Loucy (cell line): ENCODE results near the gene TRAF3IP3.

ENCODE experiments used
- H2AFZ ChIP-seq: fragments of 200-600 bp; sonication (generic); 2 replicates; pipeline ENCODE4 v1.6.0; 2016; ENCODE audit warnings: antibody characterized with exemption, mild to moderate bottlenecking, low read length, moderate library complexity
- H3F3A ChIP-seq: fragments of 200-600 bp; 2 replicates; pipeline ENCODE4 v1.6.0; 2016; ENCODE audit warnings: antibody characterized with exemption, low read depth, mild to moderate bottlenecking
- H3K27me3 ChIP-seq: fragments of 200-600 bp; sonication (generic); 2 replicates; pipeline ENCODE4 v1.6.1; 2014; ENCODE audit warnings: low read length, mild to moderate bottlenecking; ENCODE audit not compliant: insufficient read depth, poor library complexity, severe bottlenecking
- H3K36me3 ChIP-seq: fragments of 200-600 bp; sonication (generic); 2 replicates; pipeline ENCODE4 v1.6.1; 2016; ENCODE audit warnings: low read length; ENCODE audit not compliant: insufficient read depth
- H3K4me1 ChIP-seq: fragments of 200-600 bp; sonication (generic); 2 replicates; pipeline ENCODE4 v1.5.1; 2014; ENCODE audit warnings: low read length, mild to moderate bottlenecking; ENCODE audit not compliant: insufficient read depth, poor library complexity, severe bottlenecking
- H3K4me2 ChIP-seq: fragments of 200-600 bp; sonication (generic); 2 replicates; pipeline ENCODE4 v1.6.0; 2014; ENCODE audit warnings: antibody characterized with exemption, low read length, low read depth, mild to moderate bottlenecking; ENCODE audit not compliant: poor library complexity, severe bottlenecking
- H3K4me3 ChIP-seq: fragments of 200-600 bp; sonication (generic); 2 replicates; pipeline ENCODE4 v1.5.1; 2014; ENCODE audit warnings: low read length, mild to moderate bottlenecking, mixed read lengths; ENCODE audit not compliant: poor library complexity, severe bottlenecking
- H3K79me2 ChIP-seq: fragments of 200-600 bp; sonication (generic); 2 replicates; pipeline ENCODE4 v1.6.1; 2014; ENCODE audit warnings: low read length; ENCODE audit not compliant: insufficient read depth
- H3K9ac ChIP-seq: fragments of 200-600 bp; sonication (generic); 2 replicates; pipeline ENCODE4 v1.6.0; 2014; ENCODE audit warnings: mild to moderate bottlenecking, low read depth, low read length, moderate library complexity; ENCODE audit not compliant: poor library complexity, severe bottlenecking
- H3K9me2 ChIP-seq: fragments of 200-600 bp; sonication (generic); replicated peaks from 2 replicates; pipeline ENCODE4 v1.6.1; 2016; ENCODE audit warnings: low read depth, low read length, mixed read lengths
- H3K9me3 ChIP-seq: fragments of 200-600 bp; sonication (generic); 2 replicates; pipeline ENCODE4 v1.6.1; 2014; ENCODE audit warnings: mild to moderate bottlenecking, antibody characterized with exemption, low read length, low read depth; ENCODE audit not compliant: insufficient read depth
- H4K20me1 ChIP-seq: fragments of 200-600 bp; sonication (generic); 2 replicates; pipeline ENCODE4 v1.6.0; 2014; ENCODE audit warnings: antibody characterized with exemption, low read length, mild to moderate bottlenecking; ENCODE audit not compliant: insufficient read depth, poor library complexity, severe bottlenecking
- EZH2phosphoT487 ChIP-seq: fragments of 200-600 bp; IDR thresholded peaks from 2 replicates; pipeline ENCODE4 v1.6.1; 2018; ENCODE audit warnings: antibody characterized with exemption, mild to moderate bottlenecking, moderate library complexity, borderline replicate concordance
- TF ChIP-seq, protein P1 (sequence below): fragments of 200-600 bp; sonication (generic); conservative IDR thresholded peaks from 2 replicates; pipeline ENCODE4 v1.5.1; 2014; ENCODE audit warnings: mild to moderate bottlenecking, antibody characterized with exemption, low read length

The TRAF3IP3 gene

DNA sequence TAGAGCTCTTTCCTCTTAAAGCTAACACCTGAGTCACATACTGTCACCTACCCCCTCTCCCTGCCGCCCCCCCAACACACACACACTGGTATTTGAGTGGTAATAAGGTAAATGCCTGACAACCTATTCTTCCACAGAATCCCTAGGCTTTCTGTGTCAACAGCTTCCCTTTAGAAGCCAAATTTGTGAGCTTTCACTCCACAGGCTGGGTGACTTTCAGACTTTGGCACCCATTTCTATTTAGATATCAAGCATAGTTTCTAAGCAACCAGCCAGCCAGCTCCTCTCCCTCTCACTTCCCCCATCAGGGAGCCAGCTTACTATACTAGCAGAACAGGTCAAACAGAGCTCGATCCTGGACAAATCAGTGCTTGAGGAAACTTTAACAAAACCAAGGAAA, 31.7 kb downstream of the TRAF3IP3 start:
- no peak overlapping the region for H3K4me3 ChIP-seq
- no peak overlapping the region for H3K9ac ChIP-seq
- no peaks in the 10 kb centered on the region; the same call in 1 of the 2 replicates for H3K9me2 ChIP-seq
- no peaks in the 10 kb centered on the region; the same call in 1 of the 2 replicates for H3K36me3 ChIP-seq
- H3K27me3 ChIP-seq: peaks cover 77% of the 10 kb centered on the region
- no peaks in the 10 kb centered on the region for H4K20me1 ChIP-seq
- peaks cover 15% of the 10 kb centered on the region; the same call in 1 of the 2 replicates for H3K79me2 ChIP-seq
- H3K9me3 ChIP-seq: no peaks in the 10 kb centered on the region
- no peak overlapping the region for H3K4me2 ChIP-seq
- peaks cover 15% of the 10 kb centered on the region for H3K4me1 ChIP-seq
- H3F3A ChIP-seq: no peaks in the 10 kb centered on the region
- TF ChIP-seq, protein P1, sequence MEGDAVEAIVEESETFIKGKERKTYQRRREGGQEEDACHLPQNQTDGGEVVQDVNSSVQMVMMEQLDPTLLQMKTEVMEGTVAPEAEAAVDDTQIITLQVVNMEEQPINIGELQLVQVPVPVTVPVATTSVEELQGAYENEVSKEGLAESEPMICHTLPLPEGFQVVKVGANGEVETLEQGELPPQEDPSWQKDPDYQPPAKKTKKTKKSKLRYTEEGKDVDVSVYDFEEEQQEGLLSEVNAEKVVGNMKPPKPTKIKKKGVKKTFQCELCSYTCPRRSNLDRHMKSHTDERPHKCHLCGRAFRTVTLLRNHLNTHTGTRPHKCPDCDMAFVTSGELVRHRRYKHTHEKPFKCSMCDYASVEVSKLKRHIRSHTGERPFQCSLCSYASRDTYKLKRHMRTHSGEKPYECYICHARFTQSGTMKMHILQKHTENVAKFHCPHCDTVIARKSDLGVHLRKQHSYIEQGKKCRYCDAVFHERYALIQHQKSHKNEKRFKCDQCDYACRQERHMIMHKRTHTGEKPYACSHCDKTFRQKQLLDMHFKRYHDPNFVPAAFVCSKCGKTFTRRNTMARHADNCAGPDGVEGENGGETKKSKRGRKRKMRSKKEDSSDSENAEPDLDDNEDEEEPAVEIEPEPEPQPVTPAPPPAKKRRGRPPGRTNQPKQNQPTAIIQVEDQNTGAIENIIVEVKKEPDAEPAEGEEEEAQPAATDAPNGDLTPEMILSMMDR: no peak
- H2AFZ ChIP-seq: no peak overlapping the region

DNA sequence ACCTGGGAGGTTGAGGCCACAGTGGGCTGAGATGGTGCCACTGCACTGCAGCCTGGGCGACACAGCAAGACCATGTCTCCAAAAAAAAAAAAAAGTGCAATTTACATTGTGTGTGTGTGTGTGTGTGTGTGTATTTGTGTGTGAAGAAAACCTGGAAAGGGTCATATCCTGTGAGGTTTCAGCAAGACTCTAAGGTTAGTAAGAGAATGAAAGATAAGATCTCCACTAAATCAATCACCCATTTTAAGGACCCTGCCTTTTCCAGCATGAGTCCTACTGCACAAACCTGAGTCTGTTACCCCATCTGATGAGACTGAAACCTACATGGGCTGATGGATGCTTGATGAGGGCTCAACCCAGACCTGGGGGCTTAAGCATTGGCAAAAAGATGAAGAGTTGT, 33.4 kb downstream of the TRAF3IP3 start:
- Histone ChIP-seq H3K9me2 (no peaks in the 10 kb centered on the region; the same call in 1 of the 2 replicates), H3K9me3 (no peaks in the 10 kb centered on the region)

DNA sequence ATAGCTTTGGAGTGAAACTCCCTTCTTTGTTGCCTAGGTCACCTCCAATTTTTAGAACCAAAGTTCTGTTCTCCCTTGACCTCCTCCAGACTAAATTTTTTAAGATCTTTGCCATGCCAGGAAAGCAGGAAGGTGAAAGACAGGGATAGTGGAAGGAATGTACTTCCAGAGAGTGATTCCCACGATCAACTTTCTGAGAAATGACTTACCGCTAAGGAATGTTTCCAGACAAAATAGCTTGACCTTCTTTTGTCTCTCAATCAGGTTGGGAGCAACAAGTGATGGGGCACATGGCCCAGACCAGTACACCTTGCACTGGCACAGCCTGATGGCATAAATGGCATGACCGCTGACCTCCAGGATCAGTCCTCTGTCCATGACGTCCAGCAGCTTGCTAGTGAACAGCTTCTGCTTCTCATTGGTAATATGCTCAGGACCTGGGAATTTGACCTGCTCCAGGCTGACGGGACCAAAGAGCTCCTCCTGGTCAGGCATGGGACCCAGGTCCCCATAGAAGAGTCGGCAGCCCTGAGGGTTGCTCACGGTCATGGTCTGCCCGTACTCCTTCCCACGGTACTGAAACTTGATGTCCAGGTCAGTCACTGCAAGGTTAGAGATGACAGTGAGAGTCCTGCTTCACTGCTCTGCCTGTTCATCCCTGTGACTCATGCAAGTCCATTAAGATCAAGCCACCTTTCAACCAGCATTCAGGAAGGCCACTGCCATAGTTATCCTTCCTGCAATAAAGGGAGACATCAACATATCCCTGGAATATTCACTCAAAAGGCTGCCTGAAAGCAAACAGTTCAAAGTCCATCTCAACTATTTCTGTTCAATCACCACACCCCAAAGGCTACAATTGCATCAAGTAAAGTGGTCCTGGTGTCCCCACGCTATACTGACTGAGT, 34.7 kb downstream of the TRAF3IP3 start:
- Histone ChIP-seq H3K36me3 (no peaks in the 10 kb centered on the region), H3K4me1 (no peaks in the 10 kb centered on the region), H3K79me2 (no peaks in the 10 kb centered on the region), H3K27me3 (peaks cover 100% of the 10 kb centered on the region), H3K9me3 (no peaks in the 10 kb centered on the region), H3K4me3 (no peak overlapping the region), H4K20me1 (no peaks in the 10 kb centered on the region), H3F3A (no peaks in the 10 kb centered on the region), H3K9ac (no peak overlapping the region), H3K9me2 (no peaks in the 10 kb centered on the region), H3K4me2 (no peak overlapping the region), H2AFZ (no peak overlapping the region)
- TF ChIP-seq, protein P1: no peak
- TF ChIP-seq EZH2phosphoT487: no peak

More for the DNA sequence above, 33.4 kb downstream of the TRAF3IP3 start:
- Histone ChIP-seq H3K4me1 (peaks cover 6% of the 10 kb centered on the region), H3K4me2 (no peak overlapping the region), H3K27me3 (peaks cover 94% of the 10 kb centered on the region), H3K4me3 (no peak overlapping the region), H3K36me3 (no peaks in the 10 kb centered on the region), H3K79me2 (0 out of 2 replicates have a peak, but pooled peaks cover under 1% of the 10 kb centered on the region), H3F3A (no peaks in the 10 kb centered on the region), H3K9ac (no peak overlapping the region), H4K20me1 (no peaks in the 10 kb centered on the region), H2AFZ (no peak overlapping the region)
- TF ChIP-seq EZH2phosphoT487: no peak
- TF ChIP-seq, protein P1: no peak
